ENCODE data around the gene ARHGAP42.
"Not testable (repeated sequence)": the region's sequence is repeated elsewhere in the genome, so short reads cannot be mapped to it uniquely, and the experiment has no call there.

The ARHGAP42 gene

DNA sequence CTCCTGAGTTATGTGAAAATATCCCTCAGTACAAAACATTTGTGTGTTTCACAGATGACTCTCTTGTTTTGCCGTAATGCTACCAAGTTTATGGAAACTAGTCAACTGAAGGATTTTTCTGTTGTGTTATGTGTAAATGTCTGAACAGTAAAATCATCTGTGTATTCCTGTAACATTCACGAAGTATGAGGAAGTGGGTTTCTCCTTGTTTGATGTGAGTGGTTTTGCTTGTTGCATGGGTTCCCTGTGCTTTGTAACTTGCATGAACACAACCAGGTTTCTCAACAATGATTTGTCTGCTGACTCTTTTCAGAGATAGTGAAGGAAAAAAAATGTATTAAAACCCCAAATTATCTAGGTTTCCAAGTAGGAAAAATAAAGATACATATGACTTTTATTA lies 304.5 kb downstream of the ARHGAP42 start:
- no peak overlapping the region for H3K27ac ChIP-seq (ENCODE audit: low read depth, low read length)
- no peak overlapping the region for H3K4me3 ChIP-seq (ENCODE audit: low read depth in 1 of 2, low read length in 2 of 2)
- H3K4me1 ChIP-seq (ENCODE audit: control insufficient read depth in 1 of 2, insufficient read depth in 2 of 2, low read length in 2 of 2) = no peaks in the 10 kb centered on the region
- H3K27me3 ChIP-seq (ENCODE audit: control insufficient read depth in 1 of 2, insufficient read depth in 2 of 2, low read length in 2 of 2) = no peaks in the 10 kb centered on the region
- no peak overlapping the region for H3K9ac ChIP-seq (ENCODE audit: low read depth in 1 of 2, low read length in 2 of 2)
- no peaks in the 10 kb centered on the region for H3K9me3 ChIP-seq (ENCODE audit: control insufficient read depth in 1 of 2, low read length in 2 of 2)
- H3K36me3 ChIP-seq (ENCODE audit: control insufficient read depth in 1 of 2, insufficient read depth in 2 of 2, low read length in 2 of 2) = peaks cover 0 to 5% of the 10 kb centered on the region in 2 donors

DNA sequence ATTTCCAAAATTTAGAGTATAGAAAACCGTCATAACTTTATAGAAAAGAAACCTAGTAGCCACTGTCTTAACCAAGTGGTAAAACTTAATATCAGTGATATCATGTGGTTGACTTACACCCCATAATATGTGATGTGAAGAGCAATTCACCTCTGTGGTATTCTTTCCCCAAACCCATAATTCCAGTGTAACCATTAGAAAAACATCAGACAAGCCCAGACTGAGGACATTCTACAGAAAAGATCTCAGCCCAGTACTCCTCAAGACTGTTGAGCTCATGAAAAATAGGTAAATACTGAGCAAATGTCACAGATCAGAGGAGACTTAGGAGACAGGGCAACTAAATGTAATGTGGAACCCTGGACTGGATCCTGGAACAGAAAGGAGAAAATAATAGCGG lies 307.9 kb downstream of the ARHGAP42 start:
- H3K9ac ChIP-seq (ENCODE audit: low read depth in 1 of 2, low read length in 2 of 2) = no peak overlapping the region
- no peak overlapping the region for H3K27ac ChIP-seq (ENCODE audit: low read depth, low read length)
- no peaks in the 10 kb centered on the region for H3K36me3 ChIP-seq (ENCODE audit: control insufficient read depth in 1 of 2, insufficient read depth in 2 of 2, low read length in 2 of 2)
- H3K27me3 ChIP-seq (ENCODE audit: control insufficient read depth in 1 of 2, insufficient read depth in 2 of 2, low read length in 2 of 2) = no peaks in the 10 kb centered on the region
- H3K4me3 ChIP-seq (ENCODE audit: low read depth in 1 of 2, low read length in 2 of 2) = no peak overlapping the region
- no peaks in the 10 kb centered on the region for H3K4me1 ChIP-seq (ENCODE audit: control insufficient read depth in 1 of 2, insufficient read depth in 2 of 2, low read length in 2 of 2)
- H3K9me3 ChIP-seq (ENCODE audit: control insufficient read depth in 1 of 2, low read length in 2 of 2) = no peaks in the 10 kb centered on the region

DNA sequence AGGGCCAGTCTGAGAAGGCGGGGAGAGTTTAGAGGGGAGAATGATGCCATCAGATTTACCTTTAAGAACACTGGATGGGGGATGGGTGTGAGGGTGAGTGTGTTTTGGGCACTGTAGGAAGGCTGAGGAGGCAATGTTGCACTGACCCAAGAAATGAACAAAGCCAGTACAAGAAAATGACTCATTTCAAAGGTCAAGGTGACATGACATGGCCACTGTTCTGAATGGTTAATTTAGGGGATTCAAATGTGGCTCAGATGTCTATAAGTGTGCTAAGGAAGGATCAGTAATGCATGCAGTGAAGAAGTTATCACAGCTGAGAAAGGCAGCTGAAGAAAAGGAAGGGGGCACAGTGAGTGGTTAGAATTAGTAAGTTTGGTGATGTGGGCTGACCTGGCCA lies 312.7 kb downstream of the ARHGAP42 start:
- Histone ChIP-seq H3K27ac (ENCODE audit: low read depth, low read length) (no peak overlapping the region), H3K9ac (ENCODE audit: low read depth in 1 of 2, low read length in 2 of 2) (no peak overlapping the region), H3K36me3 (ENCODE audit: control insufficient read depth in 1 of 2, insufficient read depth in 2 of 2, low read length in 2 of 2) (no peaks in the 10 kb centered on the region), H3K4me3 (ENCODE audit: low read depth in 1 of 2, low read length in 2 of 2) (no peak overlapping the region), H3K27me3 (ENCODE audit: control insufficient read depth in 1 of 2, insufficient read depth in 2 of 2, low read length in 2 of 2) (no peaks in the 10 kb centered on the region), H3K4me1 (ENCODE audit: control insufficient read depth in 1 of 2, insufficient read depth in 2 of 2, low read length in 2 of 2) (no peaks in the 10 kb centered on the region), H3K9me3 (ENCODE audit: control insufficient read depth in 1 of 2, low read length in 2 of 2) (no peaks in the 10 kb centered on the region)

DNA sequence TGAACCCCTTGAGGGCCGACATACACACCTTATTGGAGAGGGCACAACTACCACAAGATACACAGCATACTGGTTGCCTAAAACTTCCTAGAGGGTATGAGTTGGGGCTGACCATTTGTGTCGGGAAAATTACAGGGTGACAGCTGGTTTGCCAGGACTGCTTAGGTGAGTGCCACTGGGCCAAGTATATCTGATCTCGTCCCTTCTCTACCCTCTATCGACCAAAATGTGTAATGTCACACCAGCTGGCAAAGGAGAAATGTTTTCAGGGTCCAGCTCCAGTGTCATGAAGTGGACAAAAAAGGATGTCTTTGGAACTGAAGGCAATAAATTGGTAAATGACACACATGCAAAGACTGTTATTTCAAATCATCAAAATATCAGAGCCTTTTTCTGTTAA lies 316.4 kb downstream of the ARHGAP42 start:
- no peak overlapping the region for H3K27ac ChIP-seq (ENCODE audit: low read depth, low read length)
- H3K9me3 ChIP-seq (ENCODE audit: control insufficient read depth in 1 of 2, low read length in 2 of 2) = no peaks in the 10 kb centered on the region
- no peak overlapping the region for H3K9ac ChIP-seq (ENCODE audit: low read depth in 1 of 2, low read length in 2 of 2)
- H3K4me3 ChIP-seq (ENCODE audit: low read depth in 1 of 2, low read length in 2 of 2) = no peak overlapping the region
- H3K36me3 ChIP-seq (ENCODE audit: control insufficient read depth in 1 of 2, insufficient read depth in 2 of 2, low read length in 2 of 2) = no peaks in the 10 kb centered on the region
- no peaks in the 10 kb centered on the region for H3K4me1 ChIP-seq (ENCODE audit: control insufficient read depth in 1 of 2, insufficient read depth in 2 of 2, low read length in 2 of 2)
- H3K27me3 ChIP-seq (ENCODE audit: control insufficient read depth in 1 of 2, insufficient read depth in 2 of 2, low read length in 2 of 2) = no peaks in the 10 kb centered on the region

DNA sequence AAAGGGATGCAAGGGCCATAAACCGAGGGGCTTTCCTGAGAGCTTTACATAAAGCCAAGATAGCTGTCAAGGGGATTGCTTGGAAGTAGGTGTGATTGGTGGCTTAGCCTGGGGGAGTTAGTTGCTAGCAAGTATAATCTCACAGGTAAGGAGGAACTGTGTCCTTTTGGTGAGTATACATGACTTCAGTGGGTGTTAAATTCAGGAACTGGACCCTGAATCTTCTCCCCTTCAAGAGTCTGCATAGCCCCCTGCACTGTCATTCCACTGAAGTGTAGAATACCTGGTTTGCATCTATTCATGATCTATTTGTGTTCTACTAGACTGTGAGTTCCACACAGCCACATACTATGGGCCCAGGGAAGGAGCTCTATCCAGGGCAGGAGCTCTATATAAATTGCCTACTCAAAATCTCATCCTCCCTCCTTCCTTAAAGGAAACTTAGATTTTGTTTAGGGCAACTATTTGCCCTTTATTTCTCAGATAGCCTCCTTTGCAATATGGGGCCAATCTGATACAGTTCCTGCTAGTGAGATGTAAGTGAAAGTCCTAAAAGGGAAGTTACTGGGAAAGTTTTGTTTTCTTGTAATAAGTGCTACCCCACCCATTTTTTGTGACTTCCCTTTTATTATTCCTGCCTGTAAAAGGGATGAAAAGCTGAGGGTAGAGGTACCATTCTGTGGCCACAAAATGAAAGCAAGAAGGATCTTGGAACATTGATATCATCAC lies 322.0 kb downstream of the ARHGAP42 start:
- no peak overlapping the region for H3K4me3 ChIP-seq (ENCODE audit: low read depth in 1 of 2, low read length in 2 of 2)
- H3K4me1 ChIP-seq (ENCODE audit: control insufficient read depth in 1 of 2, insufficient read depth in 2 of 2, low read length in 2 of 2) = no peaks in the 10 kb centered on the region
- H3K27ac ChIP-seq (ENCODE audit: low read depth, low read length) = no peak overlapping the region
- H3K9ac ChIP-seq (ENCODE audit: low read depth in 1 of 2, low read length in 2 of 2) = no peak overlapping the region
- no peaks in the 10 kb centered on the region for H3K27me3 ChIP-seq (ENCODE audit: control insufficient read depth in 1 of 2, insufficient read depth in 2 of 2, low read length in 2 of 2)
- H3K36me3 ChIP-seq (ENCODE audit: control insufficient read depth in 1 of 2, insufficient read depth in 2 of 2, low read length in 2 of 2) = no peaks in the 10 kb centered on the region
- H3K9me3 ChIP-seq (ENCODE audit: control insufficient read depth in 1 of 2, low read length in 2 of 2) = no peaks in the 10 kb centered on the region

DNA sequence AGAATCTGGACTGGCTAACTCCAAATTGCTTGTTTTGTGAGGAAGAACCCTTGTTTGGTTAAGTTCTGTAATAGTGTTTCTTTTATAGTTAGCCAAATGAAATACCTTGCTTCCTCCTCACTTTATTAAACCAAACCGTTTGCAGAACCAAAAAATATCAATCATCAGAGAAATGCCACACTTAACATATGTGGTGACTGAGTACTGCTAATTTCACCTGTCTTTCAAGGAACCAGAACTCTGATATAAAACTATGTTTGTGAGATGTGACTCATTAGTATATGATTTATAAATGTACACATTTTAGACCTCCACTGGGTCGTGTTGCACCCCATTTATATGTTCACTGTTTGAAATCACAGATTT lies 322.6 kb downstream of the ARHGAP42 start:
- Histone ChIP-seq H3K27ac (ENCODE audit: low read depth, low read length) (no peak overlapping the region), H3K27me3 (ENCODE audit: control insufficient read depth in 1 of 2, insufficient read depth in 2 of 2, low read length in 2 of 2) (no peaks in the 10 kb centered on the region), H3K9me3 (ENCODE audit: control insufficient read depth in 1 of 2, low read length in 2 of 2) (no peaks in the 10 kb centered on the region), H3K4me1 (ENCODE audit: control insufficient read depth in 1 of 2, insufficient read depth in 2 of 2, low read length in 2 of 2) (no peaks in the 10 kb centered on the region), H3K4me3 (ENCODE audit: low read depth in 1 of 2, low read length in 2 of 2) (no peak overlapping the region), H3K36me3 (ENCODE audit: control insufficient read depth in 1 of 2, insufficient read depth in 2 of 2, low read length in 2 of 2) (no peaks in the 10 kb centered on the region), H3K9ac (ENCODE audit: low read depth in 1 of 2, low read length in 2 of 2) (no peak overlapping the region)

DNA sequence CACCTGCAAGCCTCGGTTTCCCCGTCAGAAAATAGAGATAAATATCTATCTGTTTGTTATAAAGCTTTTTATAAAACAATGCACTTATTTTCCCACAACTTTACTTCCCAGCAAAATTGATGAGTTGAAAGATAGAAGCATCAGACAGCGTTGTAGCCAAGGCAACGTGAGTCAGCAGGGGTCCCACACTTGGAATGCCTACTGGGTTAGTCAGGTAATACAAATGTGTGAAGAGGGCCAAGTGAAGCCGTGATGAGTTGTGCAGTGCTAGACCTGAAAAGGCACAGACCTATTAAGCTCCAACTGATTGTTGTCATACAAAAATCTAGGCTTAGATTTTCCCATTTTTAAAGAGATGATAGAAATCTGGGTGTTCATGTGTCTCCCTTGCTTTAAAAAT lies 323.8 kb downstream of the ARHGAP42 start:
- H3K4me3 ChIP-seq (ENCODE audit: low read depth in 1 of 2, low read length in 2 of 2) = no peak overlapping the region
- H3K36me3 ChIP-seq (ENCODE audit: control insufficient read depth in 1 of 2, insufficient read depth in 2 of 2, low read length in 2 of 2) = no peaks in the 10 kb centered on the region
- no peaks in the 10 kb centered on the region for H3K4me1 ChIP-seq (ENCODE audit: control insufficient read depth in 1 of 2, insufficient read depth in 2 of 2, low read length in 2 of 2)
- no peak overlapping the region for H3K27ac ChIP-seq (ENCODE audit: low read depth, low read length)
- H3K9ac ChIP-seq (ENCODE audit: low read depth in 1 of 2, low read length in 2 of 2) = no peak overlapping the region
- no peaks in the 10 kb centered on the region for H3K27me3 ChIP-seq (ENCODE audit: control insufficient read depth in 1 of 2, insufficient read depth in 2 of 2, low read length in 2 of 2)
- H3K9me3 ChIP-seq (ENCODE audit: control insufficient read depth in 1 of 2, low read length in 2 of 2) = no peaks in the 10 kb centered on the region

DNA sequence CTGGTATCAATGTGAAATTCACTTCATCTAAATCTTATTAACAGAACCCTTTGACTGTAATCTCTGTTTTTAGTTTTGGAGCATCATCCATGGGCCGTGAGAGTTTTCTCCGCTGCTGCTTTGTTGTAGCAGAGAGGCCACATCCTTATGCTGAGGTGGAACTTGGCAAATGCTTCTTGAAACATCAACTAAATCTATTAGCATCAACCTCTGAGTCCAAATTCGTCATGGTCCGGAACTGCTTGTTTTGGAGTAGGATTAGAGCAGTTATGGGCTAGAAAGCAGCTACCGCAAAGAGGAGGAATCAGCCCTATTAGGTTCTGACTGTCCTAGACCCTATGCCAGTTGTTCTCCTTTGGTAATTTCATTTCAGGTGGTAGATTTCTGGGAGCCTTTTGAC lies 324.8 kb downstream of the ARHGAP42 start:
- H3K9me3 ChIP-seq (ENCODE audit: control insufficient read depth in 1 of 2, low read length in 2 of 2) = no peaks in the 10 kb centered on the region
- no peaks in the 10 kb centered on the region for H3K4me1 ChIP-seq (ENCODE audit: control insufficient read depth in 1 of 2, insufficient read depth in 2 of 2, low read length in 2 of 2)
- no peaks in the 10 kb centered on the region for H3K27me3 ChIP-seq (ENCODE audit: control insufficient read depth in 1 of 2, insufficient read depth in 2 of 2, low read length in 2 of 2)
- H3K9ac ChIP-seq (ENCODE audit: low read depth in 1 of 2, low read length in 2 of 2) = no peak overlapping the region
- H3K36me3 ChIP-seq (ENCODE audit: control insufficient read depth in 1 of 2, insufficient read depth in 2 of 2, low read length in 2 of 2) = no peaks in the 10 kb centered on the region
- no peak overlapping the region for H3K4me3 ChIP-seq (ENCODE audit: low read depth in 1 of 2, low read length in 2 of 2)
- no peak overlapping the region for H3K27ac ChIP-seq (ENCODE audit: low read depth, low read length)

DNA sequence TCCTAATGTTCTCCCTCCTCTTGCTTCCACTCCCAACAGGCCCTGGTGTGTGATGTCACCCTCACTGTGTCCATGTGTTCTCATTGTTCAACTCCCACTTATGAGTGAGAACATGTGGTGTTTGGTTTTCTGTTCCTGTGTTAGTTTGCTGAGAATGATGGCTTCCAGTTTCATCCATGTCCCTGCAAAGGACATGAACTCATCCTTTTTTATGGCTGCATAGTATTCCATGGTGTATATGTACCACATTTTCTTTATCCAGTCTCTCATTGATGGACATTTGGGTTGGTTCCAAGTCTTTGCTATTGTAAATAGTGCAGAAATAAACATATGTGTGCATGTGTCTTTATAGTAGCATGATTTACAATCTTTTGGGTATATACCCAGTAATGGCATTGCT lies 326.6 kb downstream of the ARHGAP42 start:
- not testable (repeated sequence) for H3K9ac ChIP-seq (ENCODE audit: low read depth in 1 of 2, low read length in 2 of 2); H3K9me3 ChIP-seq (ENCODE audit: control insufficient read depth in 1 of 2, low read length in 2 of 2); H3K27ac ChIP-seq (ENCODE audit: low read depth, low read length); H3K4me3 ChIP-seq (ENCODE audit: low read depth in 1 of 2, low read length in 2 of 2); H3K4me1 ChIP-seq (ENCODE audit: control insufficient read depth in 1 of 2, insufficient read depth in 2 of 2, low read length in 2 of 2); H3K36me3 ChIP-seq (ENCODE audit: control insufficient read depth in 1 of 2, insufficient read depth in 2 of 2, low read length in 2 of 2); H3K27me3 ChIP-seq (ENCODE audit: control insufficient read depth in 1 of 2, insufficient read depth in 2 of 2, low read length in 2 of 2)

DNA sequence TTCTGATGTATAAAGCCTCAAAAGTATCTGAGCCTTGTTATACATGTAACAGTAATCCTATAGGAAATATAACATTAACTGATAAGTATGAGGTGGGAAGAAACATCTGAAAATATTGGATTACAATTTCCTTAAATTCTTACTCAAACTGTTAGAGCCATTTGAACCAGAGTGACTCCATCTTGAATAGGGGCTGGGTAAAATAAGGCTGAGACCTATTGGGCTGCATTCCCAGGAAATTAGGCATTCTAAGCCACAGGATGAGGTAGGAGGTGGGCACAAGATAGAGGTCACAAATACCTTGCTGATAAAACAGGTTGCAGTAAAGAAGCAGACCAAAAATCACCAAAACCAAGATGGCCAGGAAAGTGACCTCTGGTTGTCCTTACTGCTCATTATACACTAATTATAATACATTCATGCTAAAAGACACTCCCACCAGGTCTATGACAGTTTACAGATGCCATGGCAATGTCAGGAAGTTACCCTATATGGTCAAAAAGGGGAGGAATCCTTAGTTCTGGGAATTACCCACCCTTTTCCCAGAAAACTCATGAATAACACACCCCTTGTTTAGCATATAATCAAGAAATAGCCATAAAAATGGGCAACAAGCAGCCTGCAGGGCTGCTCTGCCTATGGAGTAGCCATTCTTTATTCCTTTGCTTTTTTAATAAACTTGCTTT lies 327.7 kb downstream of the ARHGAP42 start:
- no peaks in the 10 kb centered on the region for H3K4me1 ChIP-seq (ENCODE audit: control insufficient read depth in 1 of 2, insufficient read depth in 2 of 2, low read length in 2 of 2)
- no peaks in the 10 kb centered on the region for H3K27me3 ChIP-seq (ENCODE audit: control insufficient read depth in 1 of 2, insufficient read depth in 2 of 2, low read length in 2 of 2)
- H3K36me3 ChIP-seq (ENCODE audit: control insufficient read depth in 1 of 2, insufficient read depth in 2 of 2, low read length in 2 of 2) = no peaks in the 10 kb centered on the region
- no peaks in the 10 kb centered on the region for H3K9me3 ChIP-seq (ENCODE audit: control insufficient read depth in 1 of 2, low read length in 2 of 2)
- no peak overlapping the region for H3K9ac ChIP-seq (ENCODE audit: low read depth in 1 of 2, low read length in 2 of 2)
- H3K4me3 ChIP-seq (ENCODE audit: low read depth in 1 of 2, low read length in 2 of 2) = no peak overlapping the region
- H3K27ac ChIP-seq (ENCODE audit: low read depth, low read length) = no peak overlapping the region

Data from duodenal mucosa (tissue), 2 donors.